SK-N-SH (cell line): ENCODE measurements around the gene MLIP. TPM values are rescaled to one million over a fixed set of nuclear protein-coding genes. Genes with fewer than 3 reads are reported as not detected.
"Not testable (repeated sequence)": the region's sequence is repeated elsewhere in the genome, so short reads cannot be mapped to it uniquely, and the experiment has no call there.

Experiments used
- CTCF ChIA-PET: fragments of 300-600, 350-600 bp; formaldehyde crosslinking; extraction: SDS; loops from one replicate; lab custom pipeline; 2021; lab: Yijun Ruan, JAX
- POLR2A ChIA-PET: fragments of 350-600 bp; sonication (Branson Sonifier 250); formaldehyde crosslinking; extraction: SDS; loops from one replicate; lab custom pipeline; 2020; ENCODE audit warnings: antibody characterized with exemption, inconsistent platforms; lab: Yijun Ruan, JAX
- DNase-seq: peaks from one replicate; pipeline ENCODE4 v3.0.0; 2012
- H2AFZ ChIP-seq: fragments of 200-600 bp; sonication (generic); 2 replicates; pipeline ENCODE4 v1.8.1; 2016; ENCODE audit warnings: antibody characterized with exemption, mild to moderate bottlenecking, low read depth
- H3F3A ChIP-seq: fragments of 200-600 bp; sonication (generic); replicated peaks from 2 replicates; pipeline ENCODE3; 2016; ENCODE audit warnings: antibody characterized with exemption, mild to moderate bottlenecking; ENCODE audit not compliant: insufficient read depth
- H3K27ac ChIP-seq, 2 experiments: fragments of 200-500 bp in 1 of 2; fragments of 200-600 bp in 1 of 2; sonication (Bioruptor generic) in 1 of 2; sonication (generic), shearing (Covaris generic) in 1 of 2; 2 replicates each; pipeline versions ENCODE4 v1.5.1 to v1.6.1; 2014 to 2016; ENCODE audit warnings: low read depth in 2 of 2, inconsistent platforms in 1 of 2, low read length in 1 of 2, mild to moderate bottlenecking in 1 of 2, mixed read lengths in 1 of 2
- H3K27me3 ChIP-seq: fragments of 200-600 bp; sonication (generic), shearing (Covaris generic); 2 replicates; pipeline ENCODE4 v1.6.1; 2016; ENCODE audit warnings: mixed run types; ENCODE audit not compliant: insufficient read depth
- H3K36me3 ChIP-seq, 2 experiments: fragments of 200-500 bp in 1 of 2; fragments of 200-600 bp in 1 of 2; sonication (Bioruptor generic) in 1 of 2; sonication (generic) in 1 of 2; replicated peaks in 1 of 2; 2 replicates each; pipeline versions ENCODE3 to v1.5.1; 2014 to 2016; ENCODE audit warnings: low read length in 1 of 2, mild to moderate bottlenecking in 1 of 2; ENCODE audit not compliant: insufficient read depth in 2 of 2, control insufficient read depth in 1 of 2
- H3K4me1 ChIP-seq, 2 experiments: fragments of 200-500 bp in 1 of 2; fragments of 200-600 bp in 1 of 2; sonication (Bioruptor generic) in 1 of 2; sonication (generic), shearing (Covaris generic) in 1 of 2; 2 replicates each; pipeline versions ENCODE4 v1.5.1 to v1.6.1; 2014 to 2016; ENCODE audit warnings: low read depth in 1 of 2, low read length in 1 of 2, mixed run types in 1 of 2; ENCODE audit not compliant: insufficient read depth in 2 of 2, control insufficient read depth in 1 of 2
- H3K4me2 ChIP-seq: fragments of 200-600 bp; sonication (generic), shearing (Covaris generic); 2 replicates; pipeline ENCODE4 v1.6.1; 2017; ENCODE audit warnings: mixed run types
- H3K4me3 ChIP-seq, 2 experiments: fragments of 200-500 bp in 1 of 2; fragments of 200-600 bp in 1 of 2; sonication (Bioruptor generic) in 1 of 2; sonication (generic), shearing (Covaris generic) in 1 of 2; 2 replicates each; pipeline versions ENCODE4 v1.5.1 to v1.8.1; 2014 to 2016; ENCODE audit warnings: low read depth in 2 of 2, inconsistent platforms in 1 of 2, low read length in 1 of 2, mild to moderate bottlenecking in 1 of 2, mixed read lengths in 1 of 2, moderate library complexity in 1 of 2
- H3K79me2 ChIP-seq: fragments of 200-600 bp; sonication (generic); 2 replicates; pipeline ENCODE4 v1.8.1; 2017; ENCODE audit warnings: mild to moderate bottlenecking; ENCODE audit not compliant: insufficient read depth
- H3K9ac ChIP-seq: fragments of 200-600 bp; sonication (generic); 2 replicates; pipeline ENCODE4 v1.6.1; 2017; ENCODE audit warnings: mixed run types
- H3K9me2 ChIP-seq: fragments of 200-600 bp; sonication (generic); 2 replicates; pipeline ENCODE4 v1.6.1; 2017; ENCODE audit warnings: mixed run types
- H3K9me3 ChIP-seq: fragments of 200-600 bp; sonication (generic); 2 replicates; pipeline ENCODE4 v1.6.1; 2017; ENCODE audit warnings: mixed run types, mild to moderate bottlenecking, moderate library complexity
- H4K20me1 ChIP-seq: fragments of 200-600 bp; sonication (generic); 2 replicates; pipeline ENCODE4 v1.6.1; 2017; ENCODE audit warnings: mild to moderate bottlenecking, mixed run types; ENCODE audit not compliant: insufficient read depth
- CHD2 ChIP-seq: fragments of 150-350 bp; IDR thresholded peaks from 2 replicates; pipeline ENCODE4 v1.6.1; 2018; ENCODE audit warnings: low read length; ENCODE audit not compliant: partially characterized antibody
- FOXJ3 ChIP-seq: sonication (generic); formaldehyde crosslinking; IDR thresholded peaks from 2 replicates; pipeline ENCODE4 v1.5.1; 2020; ENCODE audit warnings: mild to moderate bottlenecking, missing genetic modification reagents
- FOXM1 ChIP-seq: IDR thresholded peaks from 2 replicates; pipeline ENCODE4 v1.4.0; 2012; ENCODE audit warnings: low read depth, mild to moderate bottlenecking
- MAX ChIP-seq: IDR thresholded peaks from 2 replicates; pipeline ENCODE4 v1.4.0; 2012; ENCODE audit warnings: low read depth
- MXI1 ChIP-seq: IDR thresholded peaks from 2 replicates; pipeline ENCODE4 v1.6.1; 2012; ENCODE audit warnings: mild to moderate bottlenecking, low read depth, low read length, improper control_type of control experiment
- NFIC ChIP-seq: IDR thresholded peaks from 2 replicates; pipeline ENCODE4 v1.4.0; 2012; ENCODE audit warnings: borderline replicate concordance
- RAD21 ChIP-seq: IDR thresholded peaks from 2 replicates; pipeline ENCODE4 v1.6.1; 2012; ENCODE audit warnings: mild to moderate bottlenecking, low read length
- RXRA ChIP-seq: IDR thresholded peaks from 2 replicates; pipeline ENCODE4 v1.4.0; 2012; ENCODE audit warnings: low read depth, mild to moderate bottlenecking, borderline replicate concordance
- SMC3 ChIP-seq: IDR thresholded peaks from 2 replicates; pipeline ENCODE4 v1.6.1; 2012; ENCODE audit warnings: low read depth, low read length, improper control_type of control experiment
- TEAD4 ChIP-seq: IDR thresholded peaks from 2 replicates; pipeline ENCODE4 v1.4.0; 2012; ENCODE audit warnings: mild to moderate bottlenecking, borderline replicate concordance; ENCODE audit not compliant: insufficient read depth
- YY1 ChIP-seq: IDR thresholded peaks from 2 replicates; pipeline ENCODE4 v1.4.0; 2012; ENCODE audit warnings: low read depth, mild to moderate bottlenecking
- ZBTB33 ChIP-seq: IDR thresholded peaks from 2 replicates; pipeline ENCODE4 v1.4.0; 2012; ENCODE audit warnings: low read depth, borderline replicate concordance
- WGBS: methylation state at CpG from one replicate; pipeline ENCODE4 v1.1.6; 2017; ENCODE audit warnings: low lambda C conversion rate; 5-methylcytosine and 5-hydroxymethylcytosine counted together
- polyA plus RNA-seq, 3 experiments: library from polyadenylated mRNA; depleted of rRNA; stranded (reverse); fragments of >200 nt; gene quantifications; 2 replicates each; pipeline ENCODE4 v1.2.3, GENCODE V29; 2012
- TF ChIP-seq, protein P1 (sequence below): IDR thresholded peaks from 2 replicates; pipeline ENCODE4; 2012
- TF ChIP-seq, protein P2 (sequence below): fragments of 150-350 bp; IDR thresholded peaks from 2 replicates; pipeline ENCODE4 v1.6.1; 2017; ENCODE audit warnings: antibody characterized with exemption, low read length, low read depth, borderline replicate concordance

MLIP gene
- polyA plus RNA-seq, 1 of the 3 experiments (the other 2 are of a cell fraction): not detected

DNA sequence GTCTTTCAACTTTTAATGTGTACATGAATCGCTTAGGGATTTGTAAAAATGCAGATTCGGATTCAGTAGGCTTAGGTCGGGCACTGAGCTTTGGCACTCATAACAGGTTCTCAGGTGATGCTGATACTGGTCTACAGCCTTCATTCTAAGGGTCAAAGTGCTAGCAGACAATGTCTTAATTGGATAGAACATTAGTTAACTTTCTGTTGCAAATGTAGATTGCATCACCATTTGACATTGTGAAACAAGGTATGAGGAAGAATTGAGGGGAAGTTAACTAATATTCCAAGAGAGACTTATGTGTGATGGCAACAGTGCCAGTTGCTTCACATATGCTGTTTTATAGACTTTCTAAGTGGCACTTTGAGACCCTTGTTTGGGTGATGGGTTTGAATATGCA, 86.9 kb downstream of the MLIP start (continued):
- TF ChIP-seq YY1 (no peak), MXI1 (no peak), CHD2 (no peak), NFIC (no peak), FOXM1 (no peak), MAX (no peak), SMC3 (no peak)
- TF ChIP-seq, protein P1, sequence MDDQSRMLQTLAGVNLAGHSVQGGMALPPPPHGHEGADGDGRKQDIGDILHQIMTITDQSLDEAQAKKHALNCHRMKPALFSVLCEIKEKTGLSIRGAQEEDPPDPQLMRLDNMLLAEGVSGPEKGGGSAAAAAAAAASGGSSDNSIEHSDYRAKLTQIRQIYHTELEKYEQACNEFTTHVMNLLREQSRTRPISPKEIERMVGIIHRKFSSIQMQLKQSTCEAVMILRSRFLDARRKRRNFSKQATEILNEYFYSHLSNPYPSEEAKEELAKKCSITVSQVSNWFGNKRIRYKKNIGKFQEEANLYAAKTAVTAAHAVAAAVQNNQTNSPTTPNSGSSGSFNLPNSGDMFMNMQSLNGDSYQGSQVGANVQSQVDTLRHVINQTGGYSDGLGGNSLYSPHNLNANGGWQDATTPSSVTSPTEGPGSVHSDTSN: no peak

- H3F3A ChIP-seq, H3K27ac ChIP-seq, DNase-seq, H3K4me3 ChIP-seq, H3K9me2 ChIP-seq, H3K4me1 ChIP-seq, CTCF ChIA-PET, H3K36me3 ChIP-seq, H3K4me2 ChIP-seq, H4K20me1 ChIP-seq, H3K9me3 ChIP-seq, POLR2A ChIA-PET, H3K79me2 ChIP-seq, H3K27me3 ChIP-seq, H3K9ac ChIP-seq: not testable (repeated sequence)
- 0 out of 2 replicates have a peak overlapping the region, but pooled peaks have one; percentile 37 for H2AFZ ChIP-seq
- WGBS: 50% methylated on average over 16 of the region's 16 CpGs
Measured at GRCh38 chr6:54203474-54204035, 92.3 kb downstream of the MLIP start.

DNA sequence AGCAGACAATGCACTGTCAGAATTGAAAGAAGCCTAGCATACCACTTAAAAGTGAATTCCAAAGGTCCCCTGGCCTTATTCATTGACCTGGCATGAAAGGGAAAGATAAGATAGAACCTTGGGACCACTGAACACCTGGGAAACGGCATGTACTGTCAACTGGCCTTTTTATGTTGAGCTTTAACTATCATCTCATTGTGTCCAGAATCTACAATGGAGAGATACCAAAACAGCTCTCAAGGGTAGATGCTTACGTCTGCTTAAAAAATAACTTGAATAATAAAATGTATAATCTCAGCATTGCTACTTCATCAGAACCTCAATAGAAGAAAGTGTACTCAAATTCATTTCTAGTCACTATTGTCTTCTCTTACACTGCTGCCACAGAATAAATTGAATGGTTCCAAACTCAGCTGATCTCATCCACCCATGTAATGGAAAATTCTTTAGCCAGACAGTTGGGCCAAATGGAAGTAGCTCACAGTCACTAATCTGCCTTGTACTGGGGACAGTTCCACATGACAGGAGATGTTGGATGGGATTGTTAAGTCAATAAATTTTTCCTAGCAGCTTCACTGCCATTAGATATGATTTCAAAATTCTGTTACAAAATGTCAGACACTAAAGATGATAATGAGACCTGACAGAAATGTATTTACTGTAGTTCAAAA, 93.8 kb downstream of the MLIP start:
- no peak for DNase-seq

More for the DNA sequence above, 93.8 kb downstream of the MLIP start:
- no peaks in the 10 kb centered on the region for H3K9me3 ChIP-seq
- no peak overlapping the region for H3K4me2 ChIP-seq
- WGBS: 5% methylated on average over 2 of the region's 2 CpGs
- no peaks in the 10 kb centered on the region for H3K9me2 ChIP-seq
- TF ChIP-seq RAD21 (no peak), MXI1 (no peak), RXRA (no peak), MAX (no peak), FOXJ3 (CRISPR knock-in tag) (no peak), NFIC (no peak), FOXM1 (no peak), TEAD4 (no peak), ZBTB33 (no peak)
- TF ChIP-seq, protein P2, sequence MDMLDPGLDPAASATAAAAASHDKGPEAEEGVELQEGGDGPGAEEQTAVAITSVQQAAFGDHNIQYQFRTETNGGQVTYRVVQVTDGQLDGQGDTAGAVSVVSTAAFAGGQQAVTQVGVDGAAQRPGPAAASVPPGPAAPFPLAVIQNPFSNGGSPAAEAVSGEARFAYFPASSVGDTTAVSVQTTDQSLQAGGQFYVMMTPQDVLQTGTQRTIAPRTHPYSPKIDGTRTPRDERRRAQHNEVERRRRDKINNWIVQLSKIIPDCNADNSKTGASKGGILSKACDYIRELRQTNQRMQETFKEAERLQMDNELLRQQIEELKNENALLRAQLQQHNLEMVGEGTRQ: no peak
- H2AFZ ChIP-seq: no peak overlapping the region
- H3K79me2 ChIP-seq: no peaks in the 10 kb centered on the region
- H3K9ac ChIP-seq: no peak overlapping the region
- no peaks in the 10 kb centered on the region for H3K36me3 ChIP-seq
- peaks cover 4% of the 10 kb centered on the region for H3F3A ChIP-seq
- CTCF ChIA-PET: no interaction called here
- no peaks in the 10 kb centered on the region for H4K20me1 ChIP-seq
- H3K4me1 ChIP-seq: no peaks in the 10 kb centered on the region
- POLR2A ChIA-PET: no interaction called here
- peaks cover 6% of the 10 kb centered on the region; the same call in 1 of the 2 replicates for H3K27me3 ChIP-seq
- H3K27ac ChIP-seq: no peak overlapping the region
- H3K4me3 ChIP-seq: no peak overlapping the region
